ENCODE measurements around the gene PRDM16. TPM values are rescaled to one million over a fixed set of nuclear protein-coding genes. Genes with fewer than 3 reads are reported as not detected.

The PRDM16 gene
- total RNA-seq, 1 donor from 2014 or later, result 21.4 TPM

- Mint-ChIP-seq H3K9me3 (ENCODE audit: unreplicated experiment) (no peaks in the 10 kb centered on the region), H3K27me3 (ENCODE audit: unreplicated experiment) (no peaks in the 10 kb centered on the region), H3K4me1 (ENCODE audit: unreplicated experiment) (peaks cover 5% of the 10 kb centered on the region), H3K36me3 (ENCODE audit: low read depth, unreplicated experiment) (no peaks in the 10 kb centered on the region), H3K4me3 (ENCODE audit: unreplicated experiment) (no peak overlapping the region), H3K27ac (ENCODE audit: unreplicated experiment) (no peak overlapping the region)
- TF ChIP-seq CTCF (IDR thresholded peaks at IDR 0.05; ENCODE audit: unreplicated experiment), result no peak
- no peak for DNase-seq (ENCODE audit: low spot score)
Measured at GRCh38 chr1:3032371-3033039, 36.5 kb upstream of the PRDM16 start.

GRCh38 chr1:3033040-3033789 is 35.8 kb upstream of the PRDM16 start:
- TF ChIP-seq CTCF (IDR thresholded peaks at IDR 0.05; ENCODE audit: unreplicated experiment), result no peak
- no peak for DNase-seq (ENCODE audit: low spot score)
- H3K4me1 Mint-ChIP-seq (ENCODE audit: unreplicated experiment), result peaks cover 5% of the 10 kb centered on the region
- H3K27ac Mint-ChIP-seq (ENCODE audit: unreplicated experiment), result no peak overlapping the region
- peaks cover 3% of the 10 kb centered on the region for H3K27me3 Mint-ChIP-seq (ENCODE audit: unreplicated experiment)
- H3K4me3 Mint-ChIP-seq (ENCODE audit: unreplicated experiment), result no peak overlapping the region
- no peaks in the 10 kb centered on the region for H3K9me3 Mint-ChIP-seq (ENCODE audit: unreplicated experiment)
- H3K36me3 Mint-ChIP-seq (ENCODE audit: low read depth, unreplicated experiment), result no peaks in the 10 kb centered on the region

GRCh38 chr1:3033790-3034090 is 35.3 kb upstream of the PRDM16 start:
- Mint-ChIP-seq H3K36me3 (ENCODE audit: low read depth, unreplicated experiment) (no peaks in the 10 kb centered on the region), H3K9me3 (ENCODE audit: unreplicated experiment) (no peaks in the 10 kb centered on the region), H3K4me1 (ENCODE audit: unreplicated experiment) (peaks cover 5% of the 10 kb centered on the region), H3K27ac (ENCODE audit: unreplicated experiment) (no peak overlapping the region), H3K4me3 (ENCODE audit: unreplicated experiment) (no peak overlapping the region), H3K27me3 (ENCODE audit: unreplicated experiment) (peaks cover 3% of the 10 kb centered on the region)
- TF ChIP-seq CTCF (IDR thresholded peaks at IDR 0.05; ENCODE audit: unreplicated experiment), result no peak
- DNase-seq (ENCODE audit: low spot score), result no peak

- H3K27ac Mint-ChIP-seq (ENCODE audit: unreplicated experiment), result no peak overlapping the region
- H3K36me3 Mint-ChIP-seq (ENCODE audit: low read depth, unreplicated experiment), result no peaks in the 10 kb centered on the region
- no peak overlapping the region for H3K4me3 Mint-ChIP-seq (ENCODE audit: unreplicated experiment)
- H3K27me3 Mint-ChIP-seq (ENCODE audit: unreplicated experiment), result peaks cover 3% of the 10 kb centered on the region
- no peaks in the 10 kb centered on the region for H3K9me3 Mint-ChIP-seq (ENCODE audit: unreplicated experiment)
- no peak for TF ChIP-seq CTCF (IDR thresholded peaks at IDR 0.05; ENCODE audit: unreplicated experiment)
- DNase-seq (ENCODE audit: low spot score), result no peak
- H3K4me1 Mint-ChIP-seq (ENCODE audit: unreplicated experiment), result peaks cover 5% of the 10 kb centered on the region
Measured at GRCh38 chr1:3034162-3034561, 34.8 kb upstream of the PRDM16 start.
